Neural progenitor cell (in vitro differentiated cells): ENCODE data around the gene VTN. TPM values are rescaled to one million over a fixed set of nuclear protein-coding genes. Genes with fewer than 3 reads are reported as not detected.

Source experiments
- DNase-seq: peaks from one replicate; pipeline ENCODE4 v3.0.0-alpha.2; 2016; ENCODE audit warnings: low spot score
- H2AFZ ChIP-seq: fragments of 200-600 bp; sonication (generic); replicated peaks from 2 replicates; pipeline ENCODE4 v1.6.1; 2016; ENCODE audit warnings: antibody characterized with exemption
- H3F3A ChIP-seq: fragments of 200-600 bp; sonication (generic); 2 replicates; pipeline ENCODE4 v1.6.1; 2016; ENCODE audit warnings: antibody characterized with exemption, low read depth
- H3K27ac ChIP-seq: fragments of 200-600 bp; sonication (generic); 2 replicates; pipeline ENCODE4 v1.5.1; 2016; ENCODE audit warnings: mild to moderate bottlenecking
- H3K27me3 ChIP-seq: fragments of 200-600 bp; sonication (generic); 2 replicates; pipeline ENCODE4 v1.6.1; 2016; ENCODE audit warnings: mild to moderate bottlenecking, moderate library complexity
- H3K36me3 ChIP-seq: fragments of 200-600 bp; sonication (generic); 2 replicates; pipeline ENCODE4 v1.5.1; 2016
- H3K4me1 ChIP-seq: fragments of 200-600 bp; sonication (generic); 2 replicates; pipeline ENCODE4 v1.6.1; 2016; ENCODE audit warnings: mixed run types
- H3K4me2 ChIP-seq: fragments of 200-600 bp; sonication (generic); 2 replicates; pipeline ENCODE4 v1.6.1; 2016
- H3K4me3 ChIP-seq: fragments of 200-600 bp; sonication (generic); 2 replicates; pipeline ENCODE4 v1.5.1; 2016
- H3K79me2 ChIP-seq: fragments of 200-600 bp; sonication (generic); 2 replicates; pipeline ENCODE4 v1.6.1; 2016; ENCODE audit warnings: low read depth
- H3K9ac ChIP-seq: fragments of 200-600 bp; sonication (generic); 2 replicates; pipeline ENCODE4 v1.6.1; 2016
- H3K9me3 ChIP-seq: fragments of 200-600 bp; sonication (generic); 2 replicates; pipeline ENCODE4 v1.5.1; 2016; ENCODE audit warnings: low read depth
- H4K20me1 ChIP-seq: fragments of 200-600 bp; sonication (generic); 2 replicates; pipeline ENCODE4 v1.6.1; 2016; ENCODE audit warnings: low read depth
- H3K27ac Mint-ChIP-seq: 3 replicates; pipeline ENCODE4 v1.8.0; 2021; ENCODE audit warnings: mixed read lengths
- H3K27me3 Mint-ChIP-seq: 2 replicates; pipeline ENCODE4 v1.8.0; 2022; ENCODE audit warnings: low read depth, mild to moderate bottlenecking, inconsistent platforms, moderate library complexity, mixed read lengths; ENCODE audit not compliant: insufficient read depth
- H3K36me3 Mint-ChIP-seq: 3 replicates; pipeline ENCODE4 v1.8.0; 2021; ENCODE audit warnings: mixed read lengths
- H3K4me1 Mint-ChIP-seq: 3 replicates; pipeline ENCODE4 v1.8.0; 2021; ENCODE audit warnings: mixed read lengths
- H3K4me3 Mint-ChIP-seq: 3 replicates; pipeline ENCODE4 v1.8.0; 2021; ENCODE audit warnings: mild to moderate bottlenecking, moderate library complexity, mixed read lengths
- H3K9me3 Mint-ChIP-seq: 3 replicates; pipeline ENCODE4 v1.8.0; 2020; ENCODE audit warnings: mixed read lengths
- CTCF ChIP-seq: fragments of 200-600 bp; sonication (generic); IDR thresholded peaks from 2 replicates; pipeline ENCODE4 v1.5.1; 2017; ENCODE audit warnings: antibody characterized with exemption, mild to moderate bottlenecking
- EZH2 ChIP-seq: fragments of 200-600 bp; sonication (generic); IDR thresholded peaks from 2 replicates; pipeline ENCODE4 v1.6.1; 2017; ENCODE audit warnings: antibody characterized with exemption, mild to moderate bottlenecking, moderate library complexity
- EZH2phosphoT487 ChIP-seq: fragments of 200-600 bp; sonication (generic); IDR thresholded peaks from 2 replicates; pipeline ENCODE4 v1.6.1; 2017; ENCODE audit warnings: antibody characterized with exemption
- total RNA-seq: library from RNA; depleted of rRNA; stranded (reverse); fragments of >200 nt; gene quantifications from 2 replicates; pipeline ENCODE4 v1.2.3, GENCODE V29; 2015; ENCODE audit warnings: low replicate concordance

Gene VTN
- total RNA-seq, 1 donor from 2014 or later, result 1.2 TPM

GRCh38 chr17:28371245-28372202 is 1.4 kb upstream of the VTN start, which contains the start of gene SARM1:
Gene SARM1, plus strand, starts transcription at chr17:28371694. Its CDS starts 339 bp downstream, at chr17:28372033.
- H3K4me1 ChIP-seq, result peaks cover 13% of the 10 kb centered on the region
- peaks cover 39% of the 10 kb centered on the region for H3F3A ChIP-seq
- Mint-ChIP-seq H3K4me1 (peaks cover 32% of the 10 kb centered on the region), H3K4me3 (peak within 1 kb of the TSS; percentile 92), H3K9me3 (no peaks in the 10 kb centered on the region), H3K36me3 (peaks cover 8% of the 10 kb centered on the region), H3K27ac (peak within 1 kb of the TSS; percentile 47), H3K27me3 (peaks cover 7% of the 10 kb centered on the region)
- no peak within 1 kb of the TSS for H3K27ac ChIP-seq
- peaks cover 37% of the 10 kb centered on the region for H4K20me1 ChIP-seq
- H2AFZ ChIP-seq, result peak within 1 kb of the TSS; percentile 94
- peak within 1 kb of the TSS; percentile 66 for H3K4me3 ChIP-seq
- peaks cover 40% of the 10 kb centered on the region for H3K27me3 ChIP-seq
- H3K9ac ChIP-seq, result no peak within 1 kb of the TSS
- H3K9me3 ChIP-seq, result no peaks in the 10 kb centered on the region
- H3K36me3 ChIP-seq, result no peaks in the 10 kb centered on the region
- H3K79me2 ChIP-seq, result no peaks in the 10 kb centered on the region
- DNase-seq, result peak; percentile 98
- TF ChIP-seq CTCF, result no peak
- peak; percentile 52 for TF ChIP-seq EZH2phosphoT487
- peak within 1 kb of the TSS; percentile 96 for H3K4me2 ChIP-seq

GRCh38 chr17:28370744-28371103 is 617 bp upstream of the VTN start:
- Mint-ChIP-seq H3K27me3 (peaks cover 7% of the 10 kb centered on the region), H3K27ac (peak overlapping the region; percentile 47), H3K4me3 (peak overlapping the region; percentile 92), H3K9me3 (no peaks in the 10 kb centered on the region), H3K4me1 (peaks cover 32% of the 10 kb centered on the region), H3K36me3 (peaks cover 8% of the 10 kb centered on the region)
- no peaks in the 10 kb centered on the region for H3K9me3 ChIP-seq
- H3K4me3 ChIP-seq, result peak overlapping the region; percentile 66
- H4K20me1 ChIP-seq, result peaks cover 37% of the 10 kb centered on the region
- no peak overlapping the region for H3K27ac ChIP-seq
- peak overlapping the region; percentile 96 for H3K4me2 ChIP-seq
- no peak overlapping the region for H2AFZ ChIP-seq
- peaks cover 39% of the 10 kb centered on the region for H3F3A ChIP-seq
- no peak for TF ChIP-seq EZH2phosphoT487
- TF ChIP-seq CTCF, result no peak
- TF ChIP-seq EZH2, result no peak
- no peaks in the 10 kb centered on the region for H3K36me3 ChIP-seq
- no peak for DNase-seq
- H3K9ac ChIP-seq, result no peak overlapping the region
- H3K79me2 ChIP-seq, result no peaks in the 10 kb centered on the region
- peaks cover 13% of the 10 kb centered on the region for H3K4me1 ChIP-seq
- peaks cover 39% of the 10 kb centered on the region for H3K27me3 ChIP-seq

GRCh38 chr17:28369684-28370034 is 448 bp downstream of the VTN start:
- Mint-ChIP-seq H3K4me1 (peaks cover 30% of the 10 kb centered on the region), H3K9me3 (no peaks in the 10 kb centered on the region), H3K27me3 (peaks cover 7% of the 10 kb centered on the region), H3K4me3 (peak overlapping the region; percentile 92), H3K36me3 (peaks cover 6% of the 10 kb centered on the region), H3K27ac (peak overlapping the region; percentile 47)
- H3K4me1 ChIP-seq, result peaks cover 13% of the 10 kb centered on the region
- no peak overlapping the region for H3K4me3 ChIP-seq
- H3K9me3 ChIP-seq, result no peaks in the 10 kb centered on the region
- no peak overlapping the region for H2AFZ ChIP-seq
- no peak for DNase-seq
- H3K36me3 ChIP-seq, result no peaks in the 10 kb centered on the region
- no peak for TF ChIP-seq EZH2
- TF ChIP-seq EZH2phosphoT487, result no peak
- no peak for TF ChIP-seq CTCF
- H3K9ac ChIP-seq, result no peak overlapping the region
- peaks cover 30% of the 10 kb centered on the region for H3K27me3 ChIP-seq
- no peak overlapping the region for H3K27ac ChIP-seq
- H3F3A ChIP-seq, result peaks cover 39% of the 10 kb centered on the region
- H4K20me1 ChIP-seq, result peaks cover 33% of the 10 kb centered on the region
- H3K4me2 ChIP-seq, result peak overlapping the region; percentile 96
- no peaks in the 10 kb centered on the region for H3K79me2 ChIP-seq
